ENCODE data around the gene TMCC2.

- TF ChIP-seq, protein P1, sequence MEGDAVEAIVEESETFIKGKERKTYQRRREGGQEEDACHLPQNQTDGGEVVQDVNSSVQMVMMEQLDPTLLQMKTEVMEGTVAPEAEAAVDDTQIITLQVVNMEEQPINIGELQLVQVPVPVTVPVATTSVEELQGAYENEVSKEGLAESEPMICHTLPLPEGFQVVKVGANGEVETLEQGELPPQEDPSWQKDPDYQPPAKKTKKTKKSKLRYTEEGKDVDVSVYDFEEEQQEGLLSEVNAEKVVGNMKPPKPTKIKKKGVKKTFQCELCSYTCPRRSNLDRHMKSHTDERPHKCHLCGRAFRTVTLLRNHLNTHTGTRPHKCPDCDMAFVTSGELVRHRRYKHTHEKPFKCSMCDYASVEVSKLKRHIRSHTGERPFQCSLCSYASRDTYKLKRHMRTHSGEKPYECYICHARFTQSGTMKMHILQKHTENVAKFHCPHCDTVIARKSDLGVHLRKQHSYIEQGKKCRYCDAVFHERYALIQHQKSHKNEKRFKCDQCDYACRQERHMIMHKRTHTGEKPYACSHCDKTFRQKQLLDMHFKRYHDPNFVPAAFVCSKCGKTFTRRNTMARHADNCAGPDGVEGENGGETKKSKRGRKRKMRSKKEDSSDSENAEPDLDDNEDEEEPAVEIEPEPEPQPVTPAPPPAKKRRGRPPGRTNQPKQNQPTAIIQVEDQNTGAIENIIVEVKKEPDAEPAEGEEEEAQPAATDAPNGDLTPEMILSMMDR (IDR thresholded peaks at IDR 0.05 in 8 of 11, conservative IDR thresholded peaks at IDR 0.05 in 3 of 11), result no peak
- no peak for TF ChIP-seq POLR2A (IDR thresholded peaks at IDR 0.05)
Observed at GRCh38 chr1:205204552-205204951, 23.2 kb upstream of the TMCC2 start.

All from spleen (tissue), 7 donors.